ENCODE measurements around the gene RASSF1.

GRCh38 chr3:50340147-50340447 lies 539 bp downstream of the RASSF1 start:
- no peak for TF ChIP-seq EP300 (IDR thresholded peaks at IDR 0.05)
- TF ChIP-seq CTCF (IDR thresholded peaks at IDR 0.05): no peak
- TF ChIP-seq POLR2A (IDR thresholded peaks at IDR 0.05): no peak

Measured in suprapubic skin (tissue), 3 donors.